NOMO-1 treated with DMSO at 0.1 percent for 48 hours (cell line): ENCODE data around the gene PXK.
"Not testable (repeated sequence)": the region's sequence is repeated elsewhere in the genome, so short reads cannot be mapped to it uniquely, and the experiment has no call there.

Experiments used
- DNase-seq: peaks from one replicate; lab custom pipeline; 2025; ENCODE audit not compliant: unreplicated experiment; lab: John Stamatoyannopoulos, UW

Gene PXK

GRCh38 chr3:58417075-58417474 lies 84.4 kb downstream of the PXK start:
- DNase-seq, result no peak

- no peak for DNase-seq
These were observed 85.5 kb downstream of the PXK start for GRCh38 chr3:58418227-58418626.

- no peak for DNase-seq
These were observed 87.3 kb downstream of the PXK start for GRCh38 chr3:58419780-58420507.

- DNase-seq, result no peak
These were observed 88.3 kb downstream of the PXK start for GRCh38 chr3:58421004-58421403.

GRCh38 chr3:58422756-58423325 lies 90.1 kb downstream of the PXK start:
- peak; percentile 4 for DNase-seq

- no peak for DNase-seq
These were observed 91.9 kb downstream of the PXK start for GRCh38 chr3:58424613-58425012.

GRCh38 chr3:58425782-58426181 lies 93.1 kb downstream of the PXK start:
- no peak for DNase-seq

GRCh38 chr3:58427661-58428361 lies 95.1 kb downstream of the PXK start:
- no peak for DNase-seq

- no peak for DNase-seq
These were observed 97.0 kb downstream of the PXK start for GRCh38 chr3:58429657-58430056.

- no peak for DNase-seq
These were observed 100.2 kb downstream of the PXK start for GRCh38 chr3:58432905-58433304.

- DNase-seq, result peak; percentile 79
These were observed 100.9 kb downstream of the PXK start, which contains the start of gene PDHB for GRCh38 chr3:58433400-58434167. Gene PDHB (minus strand): TSS chr3:58433832. CDS start chr3:58433809, 23 bp downstream.

- no peak for DNase-seq
These were observed 101.4 kb downstream of the PXK start for GRCh38 chr3:58434168-58434504.

GRCh38 chr3:58434511-58434910 lies 101.8 kb downstream of the PXK start:
- no peak for DNase-seq

GRCh38 chr3:58434990-58435389 lies 102.3 kb downstream of the PXK start:
- no peak for DNase-seq

- not testable (repeated sequence) for DNase-seq
These were observed 104.6 kb downstream of the PXK start for GRCh38 chr3:58437276-58437675.

GRCh38 chr3:58440996-58441355 lies 108.3 kb downstream of the PXK start:
- DNase-seq, result not testable (repeated sequence)

- DNase-seq, result no peak
These were observed 109.1 kb downstream of the PXK start for GRCh38 chr3:58441514-58442450.

GRCh38 chr3:58452176-58452575 lies 119.5 kb downstream of the PXK start:
- no peak for DNase-seq

GRCh38 chr3:58459160-58459559 lies 126.5 kb downstream of the PXK start:
- DNase-seq, result no peak

- DNase-seq, result no peak
These were observed 130.1 kb downstream of the PXK start for GRCh38 chr3:58462829-58463180.
